Measurements from ENCODE around the gene NHLRC3. TPM values are rescaled to one million over a fixed set of nuclear protein-coding genes. Genes with fewer than 3 reads are reported as not detected.

The NHLRC3 gene
- total RNA-seq, 1 experiment from 2014 or later = 10.6 TPM

- Histone ChIP-seq H3K36me3 (ENCODE audit: low read depth, low read length) (peaks cover 10% of the 10 kb centered on the region), H2AFZ (ENCODE audit: low read length) (no peak overlapping the region), H3K4me3 (ENCODE audit: low read length) (peak overlapping the region; percentile 98), H3K27me3 (ENCODE audit: low read length) (no peaks in the 10 kb centered on the region), H3K9ac (ENCODE audit: low read length) (peak overlapping the region; percentile 88), H3K9me3 (ENCODE audit: low read length) (no peaks in the 10 kb centered on the region), H3K4me1 (ENCODE audit: insufficient read depth, low read length) (peaks cover 19% of the 10 kb centered on the region), H3K9me2 (replicated peaks; ENCODE audit: low read length) (no peaks in the 10 kb centered on the region), H3K4me2 (ENCODE audit: low read length) (peak overlapping the region; percentile 100), H4K20me1 (ENCODE audit: low read length) (peaks cover 19% of the 10 kb centered on the region), H3K27ac (ENCODE audit: low read length) (no peak overlapping the region), H3K79me2 (ENCODE audit: low read length) (peaks cover 80% of the 10 kb centered on the region), H3F3A (ENCODE audit: low read length, unreplicated experiment) (no peaks in the 10 kb centered on the region)
- DNase-seq (peak; percentile 26), ATAC-seq (no peak)
- TF ChIP-seq EZH2phosphoT487 (IDR thresholded peaks at IDR 0.05; ENCODE audit: borderline replicate concordance, low read length) (no peak), EZH2 (IDR thresholded peaks at IDR 0.05; ENCODE audit: low read length, unreplicated experiment) (no peak), CTCF (conservative IDR thresholded peaks at IDR 0.05; ENCODE audit: low read depth, low read length) (no peak)
- intact Hi-C loops (cut with micrococcal nuclease) = no loop called here
- CTCF ChIA-PET = no interaction called here
- no TSS peak for BruUV-seq (replicated peaks)
- POLR2A ChIA-PET (ENCODE audit: unreplicated experiment) = no interaction called here
These were observed 2.0 kb upstream of the NHLRC3 start for GRCh38 chr13:39036212-39036611.

DNA sequence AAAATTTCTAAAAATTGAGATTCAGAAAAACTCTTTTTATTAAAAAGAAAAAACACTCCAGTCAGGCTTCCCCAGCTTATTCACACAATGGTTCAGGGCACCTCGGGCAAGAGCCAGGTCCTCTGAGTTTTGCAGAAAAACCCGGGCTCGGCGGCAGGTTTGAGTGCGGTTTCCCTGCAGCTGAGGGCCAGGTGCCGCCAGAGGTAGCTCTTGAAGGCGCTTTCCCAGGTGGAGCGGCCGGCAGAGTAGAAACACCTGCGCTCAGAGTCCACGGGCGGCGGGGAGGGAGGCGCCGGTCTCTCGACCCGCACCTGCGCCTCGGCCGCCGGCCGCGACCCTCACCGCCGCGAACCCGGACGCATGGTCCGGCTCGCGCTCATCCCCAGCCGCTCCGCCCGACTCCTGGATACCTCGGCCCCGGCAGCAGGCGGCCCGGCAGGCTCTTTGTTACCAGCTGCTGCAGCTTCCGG lies 811 bp upstream of the NHLRC3 start:
- Histone ChIP-seq H2AFZ (ENCODE audit: low read length) (peak overlapping the region; percentile 100), H3K4me2 (ENCODE audit: low read length) (peak overlapping the region; percentile 100), H3K9me3 (ENCODE audit: low read length) (no peaks in the 10 kb centered on the region), H3K9me2 (replicated peaks; ENCODE audit: low read length) (no peaks in the 10 kb centered on the region), H3K36me3 (ENCODE audit: low read depth, low read length) (peaks cover 8% of the 10 kb centered on the region), H3K9ac (ENCODE audit: low read length) (peak overlapping the region; percentile 88), H3K4me1 (ENCODE audit: insufficient read depth, low read length) (peaks cover 19% of the 10 kb centered on the region), H3K4me3 (ENCODE audit: low read length) (peak overlapping the region; percentile 98), H3K27ac (ENCODE audit: low read length) (peak overlapping the region; percentile 62), H3F3A (ENCODE audit: low read length, unreplicated experiment) (no peaks in the 10 kb centered on the region), H4K20me1 (ENCODE audit: low read length) (peaks cover 19% of the 10 kb centered on the region), H3K79me2 (ENCODE audit: low read length) (peaks cover 70% of the 10 kb centered on the region), H3K27me3 (ENCODE audit: low read length) (no peaks in the 10 kb centered on the region)
- POLR2A ChIA-PET (ENCODE audit: unreplicated experiment) = no interaction called here
- TF ChIP-seq EZH2 (IDR thresholded peaks at IDR 0.05; ENCODE audit: low read length, unreplicated experiment) (no peak), EZH2phosphoT487 (IDR thresholded peaks at IDR 0.05; ENCODE audit: borderline replicate concordance, low read length) (no peak), CTCF (conservative IDR thresholded peaks at IDR 0.05; ENCODE audit: low read depth, low read length) (no peak)
- CTCF ChIA-PET = no interaction called here
- intact Hi-C loops (cut with micrococcal nuclease) = no loop called here
- no peak for DNase-seq
- no TSS peak for BruUV-seq (replicated peaks)
- ATAC-seq = no peak; the same call in 1 of the 2 replicates

DNA sequence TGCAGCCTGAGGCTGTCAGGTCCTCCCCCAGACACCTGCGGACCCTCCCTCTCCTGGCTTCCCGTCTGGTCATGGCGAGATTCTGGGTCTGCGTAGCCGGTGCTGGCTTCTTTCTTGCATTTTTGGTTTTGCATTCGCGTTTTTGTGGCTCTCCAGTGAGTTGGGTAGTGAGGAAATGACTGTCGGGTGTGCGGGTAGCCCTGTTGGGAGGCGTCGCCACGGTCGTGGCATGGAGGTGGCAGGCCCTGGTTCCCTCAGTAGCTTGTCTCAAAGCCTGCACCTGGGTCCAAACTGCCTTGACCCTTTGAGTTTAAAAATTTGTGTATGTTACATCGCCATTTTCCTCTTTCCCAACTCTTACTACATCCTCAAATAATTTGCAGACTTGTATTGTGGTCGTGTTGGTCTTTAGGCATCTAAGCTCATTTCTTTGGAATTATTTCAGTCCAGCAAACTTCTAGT lies 344 bp downstream of the NHLRC3 start:
- intact Hi-C loops (cut with micrococcal nuclease) = no loop called here
- no peaks in the 10 kb centered on the region for H3F3A ChIP-seq (ENCODE audit: low read length, unreplicated experiment)
- peak overlapping the region; percentile 100 for H3K4me2 ChIP-seq (ENCODE audit: low read length)
- ChIA-PET CTCF (no interaction called here), POLR2A (ENCODE audit: unreplicated experiment) (no interaction called here)
- ATAC-seq (peak; percentile 37), DNase-seq (peak; percentile 8)
- H3K36me3 ChIP-seq (ENCODE audit: low read depth, low read length) = peaks cover 4% of the 10 kb centered on the region
- H3K9ac ChIP-seq (ENCODE audit: low read length) = peak overlapping the region; percentile 88
- TSS peak; percentile 43 for BruUV-seq (replicated peaks)
- H2AFZ ChIP-seq (ENCODE audit: low read length) = peak overlapping the region; percentile 100
- TF ChIP-seq CTCF (conservative IDR thresholded peaks at IDR 0.05; ENCODE audit: low read depth, low read length) = no peak
- no peak for TF ChIP-seq EZH2 (IDR thresholded peaks at IDR 0.05; ENCODE audit: low read length, unreplicated experiment)
- TF ChIP-seq EZH2phosphoT487 (IDR thresholded peaks at IDR 0.05; ENCODE audit: borderline replicate concordance, low read length) = no peak
- H3K9me3 ChIP-seq (ENCODE audit: low read length) = no peaks in the 10 kb centered on the region
- H3K4me1 ChIP-seq (ENCODE audit: insufficient read depth, low read length) = peaks cover 19% of the 10 kb centered on the region
- no peaks in the 10 kb centered on the region for H3K27me3 ChIP-seq (ENCODE audit: low read length)
- peak overlapping the region; percentile 62 for H3K27ac ChIP-seq (ENCODE audit: low read length)
- peaks cover 19% of the 10 kb centered on the region for H4K20me1 ChIP-seq (ENCODE audit: low read length)
- H3K9me2 ChIP-seq (replicated peaks; ENCODE audit: low read length) = no peaks in the 10 kb centered on the region
- peaks cover 60% of the 10 kb centered on the region for H3K79me2 ChIP-seq (ENCODE audit: low read length)
- H3K4me3 ChIP-seq (ENCODE audit: low read length) = peak overlapping the region; percentile 98
